ENCODE measurements around the gene CCDC83.
"Not testable (repeated sequence)": the region's sequence is repeated elsewhere in the genome, so short reads cannot be mapped to it uniquely, and the experiment has no call there.

Gene CCDC83

DNA sequence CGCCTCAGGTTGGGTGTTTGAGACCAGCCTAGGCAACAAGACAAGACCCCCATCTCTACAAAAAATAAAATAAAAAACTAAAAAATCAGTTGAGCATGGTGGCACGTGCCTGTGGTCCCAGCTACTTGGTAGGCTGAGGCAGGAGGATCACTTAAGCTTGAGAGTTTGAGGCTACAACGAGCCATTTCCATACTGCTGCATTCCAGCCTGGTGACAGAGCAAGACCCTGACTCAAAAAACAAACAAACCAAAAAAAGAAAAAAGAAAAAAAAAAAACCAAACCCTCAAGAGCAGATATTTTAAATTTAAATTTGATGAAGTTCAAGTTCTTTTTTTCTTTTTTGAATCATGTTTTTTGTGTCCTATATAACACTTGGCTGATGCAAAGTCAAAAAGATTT, 7.2 kb upstream of the CCDC83 start:
- 72% methylated on average over 2 of the region's 3 CpGs for WGBS
- Histone ChIP-seq H3K27me3 (ENCODE audit: control insufficient read depth in 1 of 2, insufficient read depth in 1 of 2, low read length in 2 of 2) (no peaks in the 10 kb centered on the region), H3K36me3 (ENCODE audit: control insufficient read depth in 1 of 2, insufficient read depth in 2 of 2, low read depth in 1 of 2, low read length in 2 of 2) (peaks cover 0 to 4% of the 10 kb centered on the region in 2 experiments), H3K9me3 (ENCODE audit: control insufficient read depth, low read length) (peaks cover 2% of the 10 kb centered on the region), H4K91ac (ENCODE audit: low read length) (no peak overlapping the region), H2BK5ac (ENCODE audit: low read depth, low read length, poor library complexity, severe bottlenecking) (no peak overlapping the region), H2AK5ac (ENCODE audit: low read length, severe bottlenecking) (no peak overlapping the region), H3K4ac (ENCODE audit: low read depth in 1 of 2, low read length in 2 of 2) (no peak overlapping the region), H3K4me2 (ENCODE audit: low read length, poor library complexity, severe bottlenecking) (no peak overlapping the region), H2AFZ (ENCODE audit: low read depth, low read length) (no peak overlapping the region), H3K4me1 (ENCODE audit: control insufficient read depth, insufficient read depth, low read depth, low read length) (peaks cover 1% of the 10 kb centered on the region), H3K4me3 (ENCODE audit: insufficient read depth in 1 of 2, low read depth in 1 of 2, low read length in 2 of 2) (no peak overlapping the region), H2BK120ac (ENCODE audit: low read depth, low read length) (no peak overlapping the region), H3K18ac (ENCODE audit: low read depth in 1 of 2, low read length in 2 of 2) (no peak overlapping the region), H2BK15ac (ENCODE audit: low read depth, poor library complexity, severe bottlenecking) (no peak overlapping the region), H2BK12ac (ENCODE audit: low read length in 2 of 2) (no peak overlapping the region), H3K79me1 (replicated peaks; ENCODE audit: low read length, poor library complexity, severe bottlenecking) (no peaks in the 10 kb centered on the region), H4K8ac (ENCODE audit: low read length) (no peak overlapping the region), H3K9ac (ENCODE audit: low read length) (no peak overlapping the region), H3K23ac (ENCODE audit: low read length in 2 of 2) (no peak overlapping the region), H3K14ac (ENCODE audit: low read length in 2 of 2) (no peak overlapping the region), H3K27ac (ENCODE audit: low read length, poor library complexity, severe bottlenecking) (no peak overlapping the region)
- no peak for DNase-seq

- Histone ChIP-seq H3K27ac (ENCODE audit: low read length, poor library complexity, severe bottlenecking) (no peak overlapping the region), H3K18ac (ENCODE audit: low read depth in 1 of 2, low read length in 2 of 2) (no peak overlapping the region), H3K9me3 (ENCODE audit: control insufficient read depth, low read length) (peaks cover 2% of the 10 kb centered on the region), H3K9ac (ENCODE audit: low read length) (no peak overlapping the region), H4K91ac (ENCODE audit: low read length) (no peak overlapping the region), H2BK15ac (ENCODE audit: low read depth, poor library complexity, severe bottlenecking) (no peak overlapping the region), H3K4me3 (ENCODE audit: insufficient read depth in 1 of 2, low read depth in 1 of 2, low read length in 2 of 2) (no peak overlapping the region), H3K36me3 (ENCODE audit: control insufficient read depth in 1 of 2, insufficient read depth in 2 of 2, low read depth in 1 of 2, low read length in 2 of 2) (peaks cover 0 to 4% of the 10 kb centered on the region in 2 experiments), H3K4ac (ENCODE audit: low read depth in 1 of 2, low read length in 2 of 2) (no peak overlapping the region), H4K8ac (ENCODE audit: low read length) (no peak overlapping the region), H3K14ac (ENCODE audit: low read length in 2 of 2) (no peak overlapping the region), H3K79me1 (replicated peaks; ENCODE audit: low read length, poor library complexity, severe bottlenecking) (no peaks in the 10 kb centered on the region), H3K4me2 (ENCODE audit: low read length, poor library complexity, severe bottlenecking) (no peak overlapping the region), H2BK12ac (ENCODE audit: low read length in 2 of 2) (no peak overlapping the region), H2BK5ac (ENCODE audit: low read depth, low read length, poor library complexity, severe bottlenecking) (no peak overlapping the region), H2BK120ac (ENCODE audit: low read depth, low read length) (no peak overlapping the region), H3K23ac (ENCODE audit: low read length in 2 of 2) (no peak overlapping the region), H3K4me1 (ENCODE audit: control insufficient read depth, insufficient read depth, low read depth, low read length) (peaks cover 1% of the 10 kb centered on the region), H3K27me3 (ENCODE audit: control insufficient read depth in 1 of 2, insufficient read depth in 1 of 2, low read length in 2 of 2) (no peaks in the 10 kb centered on the region), H2AK5ac (ENCODE audit: low read length, severe bottlenecking) (no peak overlapping the region), H2AFZ (ENCODE audit: low read depth, low read length) (no peak overlapping the region)
- DNase-seq, result no peak
- no CpG with 5 or more reads among the region's 2 CpGs for WGBS
Measured at GRCh38 chr11:85848556-85848955, 6.6 kb upstream of the CCDC83 start.

- H3K36me3 ChIP-seq (ENCODE audit: control insufficient read depth in 1 of 2, insufficient read depth in 2 of 2, low read depth in 1 of 2, low read length in 2 of 2); H3K18ac ChIP-seq (ENCODE audit: low read depth in 1 of 2, low read length in 2 of 2); H2AK5ac ChIP-seq (ENCODE audit: low read length, severe bottlenecking); H2BK12ac ChIP-seq (ENCODE audit: low read length in 2 of 2); H3K9me3 ChIP-seq (ENCODE audit: control insufficient read depth, low read length); H2BK5ac ChIP-seq (ENCODE audit: low read depth, low read length, poor library complexity, severe bottlenecking); H3K27me3 ChIP-seq (ENCODE audit: control insufficient read depth in 1 of 2, insufficient read depth in 1 of 2, low read length in 2 of 2); H3K4ac ChIP-seq (ENCODE audit: low read depth in 1 of 2, low read length in 2 of 2); H3K4me3 ChIP-seq (ENCODE audit: insufficient read depth in 1 of 2, low read depth in 1 of 2, low read length in 2 of 2); H4K91ac ChIP-seq (ENCODE audit: low read length); H3K23ac ChIP-seq (ENCODE audit: low read length in 2 of 2); H3K14ac ChIP-seq (ENCODE audit: low read length in 2 of 2); DNase-seq; H2BK120ac ChIP-seq (ENCODE audit: low read depth, low read length); H4K8ac ChIP-seq (ENCODE audit: low read length); H2AFZ ChIP-seq (ENCODE audit: low read depth, low read length); H3K4me1 ChIP-seq (ENCODE audit: control insufficient read depth, insufficient read depth, low read depth, low read length); H3K4me2 ChIP-seq (ENCODE audit: low read length, poor library complexity, severe bottlenecking); H2BK15ac ChIP-seq (ENCODE audit: low read depth, poor library complexity, severe bottlenecking); H3K79me1 ChIP-seq (replicated peaks; ENCODE audit: low read length, poor library complexity, severe bottlenecking); H3K9ac ChIP-seq (ENCODE audit: low read length); H3K27ac ChIP-seq (ENCODE audit: low read length, poor library complexity, severe bottlenecking): not testable (repeated sequence)
- WGBS, result 98% methylated on average over 33 of the region's 33 CpGs
Measured at GRCh38 chr11:85852754-85853153, 2.4 kb upstream of the CCDC83 start.

DNA sequence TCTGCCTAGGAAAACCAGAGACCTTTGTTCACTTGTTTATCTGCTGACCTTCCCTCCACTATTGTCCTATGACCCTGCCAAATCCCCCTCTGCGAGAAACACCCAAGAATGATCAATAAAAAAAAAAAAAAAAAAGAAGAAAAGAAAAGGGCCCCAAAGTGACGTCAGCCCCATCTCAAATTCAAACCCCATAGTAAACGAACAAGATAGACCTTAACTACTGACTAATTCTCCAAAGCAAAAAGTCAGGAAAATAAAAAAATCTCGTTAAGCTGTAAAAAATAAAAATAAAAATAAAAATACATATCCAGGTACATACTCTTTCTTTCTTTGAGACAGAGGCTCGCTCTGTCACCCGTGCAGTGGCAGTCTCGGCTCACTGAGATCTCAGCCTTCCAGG, 1.6 kb upstream of the CCDC83 start:
- not testable (repeated sequence) for H4K8ac ChIP-seq (ENCODE audit: low read length); H2BK5ac ChIP-seq (ENCODE audit: low read depth, low read length, poor library complexity, severe bottlenecking); H3K14ac ChIP-seq (ENCODE audit: low read length in 2 of 2); H3K4me2 ChIP-seq (ENCODE audit: low read length, poor library complexity, severe bottlenecking); H2BK12ac ChIP-seq (ENCODE audit: low read length in 2 of 2); H3K23ac ChIP-seq (ENCODE audit: low read length in 2 of 2); H2AK5ac ChIP-seq (ENCODE audit: low read length, severe bottlenecking); H3K9me3 ChIP-seq (ENCODE audit: control insufficient read depth, low read length); H2BK15ac ChIP-seq (ENCODE audit: low read depth, poor library complexity, severe bottlenecking); DNase-seq; H2BK120ac ChIP-seq (ENCODE audit: low read depth, low read length); H3K4ac ChIP-seq (ENCODE audit: low read depth in 1 of 2, low read length in 2 of 2); H3K36me3 ChIP-seq (ENCODE audit: control insufficient read depth in 1 of 2, insufficient read depth in 2 of 2, low read depth in 1 of 2, low read length in 2 of 2); H3K4me1 ChIP-seq (ENCODE audit: control insufficient read depth, insufficient read depth, low read depth, low read length); H2AFZ ChIP-seq (ENCODE audit: low read depth, low read length); H3K18ac ChIP-seq (ENCODE audit: low read depth in 1 of 2, low read length in 2 of 2); H4K91ac ChIP-seq (ENCODE audit: low read length); H3K27me3 ChIP-seq (ENCODE audit: control insufficient read depth in 1 of 2, insufficient read depth in 1 of 2, low read length in 2 of 2); H3K79me1 ChIP-seq (replicated peaks; ENCODE audit: low read length, poor library complexity, severe bottlenecking); H3K27ac ChIP-seq (ENCODE audit: low read length, poor library complexity, severe bottlenecking)
- WGBS, result no CpG with 5 or more reads among the region's 7 CpGs
- Histone ChIP-seq H3K4me3 (ENCODE audit: insufficient read depth in 1 of 2, low read depth in 1 of 2, low read length in 2 of 2) (peak overlapping the region in 1 of 2 experiments; percentile 89), H3K9ac (ENCODE audit: low read length) (peak overlapping the region; percentile 98)

Measured in mesenchymal stem cell (in vitro differentiated cells and primary cell).